Measurements from ENCODE around the gene ACSL3.

DNA sequence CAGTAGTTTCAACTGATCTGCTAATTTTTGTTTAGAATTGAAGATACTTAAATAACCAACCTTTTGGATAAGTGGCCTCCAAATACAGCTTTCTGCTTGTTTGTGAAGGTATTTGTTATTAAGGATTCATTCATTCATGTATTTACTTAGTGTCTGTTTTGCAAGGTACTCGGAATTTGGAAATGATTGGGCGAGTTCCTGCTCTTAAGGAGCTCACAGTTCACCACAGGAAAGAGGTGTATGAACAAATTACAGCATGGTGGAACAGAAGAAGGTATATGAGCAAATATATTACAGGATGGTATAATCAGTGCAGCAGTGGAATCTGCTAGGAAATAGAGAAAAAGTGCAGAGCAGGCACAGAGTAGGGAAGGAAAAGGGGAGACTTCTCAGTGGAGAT, 4.5 kb downstream of the ACSL3 start:
- TF ChIP-seq, protein P1, sequence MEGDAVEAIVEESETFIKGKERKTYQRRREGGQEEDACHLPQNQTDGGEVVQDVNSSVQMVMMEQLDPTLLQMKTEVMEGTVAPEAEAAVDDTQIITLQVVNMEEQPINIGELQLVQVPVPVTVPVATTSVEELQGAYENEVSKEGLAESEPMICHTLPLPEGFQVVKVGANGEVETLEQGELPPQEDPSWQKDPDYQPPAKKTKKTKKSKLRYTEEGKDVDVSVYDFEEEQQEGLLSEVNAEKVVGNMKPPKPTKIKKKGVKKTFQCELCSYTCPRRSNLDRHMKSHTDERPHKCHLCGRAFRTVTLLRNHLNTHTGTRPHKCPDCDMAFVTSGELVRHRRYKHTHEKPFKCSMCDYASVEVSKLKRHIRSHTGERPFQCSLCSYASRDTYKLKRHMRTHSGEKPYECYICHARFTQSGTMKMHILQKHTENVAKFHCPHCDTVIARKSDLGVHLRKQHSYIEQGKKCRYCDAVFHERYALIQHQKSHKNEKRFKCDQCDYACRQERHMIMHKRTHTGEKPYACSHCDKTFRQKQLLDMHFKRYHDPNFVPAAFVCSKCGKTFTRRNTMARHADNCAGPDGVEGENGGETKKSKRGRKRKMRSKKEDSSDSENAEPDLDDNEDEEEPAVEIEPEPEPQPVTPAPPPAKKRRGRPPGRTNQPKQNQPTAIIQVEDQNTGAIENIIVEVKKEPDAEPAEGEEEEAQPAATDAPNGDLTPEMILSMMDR (IDR thresholded peaks at IDR 0.05; ENCODE audit: low read length): no peak
- TF ChIP-seq EZH2 (IDR thresholded peaks at IDR 0.05; ENCODE audit: borderline replicate concordance, low read length): no peak
